OCI-LY7 (cell line): Measurements from ENCODE around the gene TARP. TPM values are rescaled to one million over a fixed set of nuclear protein-coding genes. Genes with fewer than 3 reads are reported as not detected.

ENCODE experiments used
- small RNA-seq: library from RNA; depleted of rRNA; stranded (forward); fragments of <200 nt; gene quantifications from one replicate; pipeline ENCODE3, GENCODE V24; 2014
- total RNA-seq, 2 experiments: library from RNA; depleted of rRNA in 1 of 2; stranded (reverse); fragments of >200 nt in 1 of 2; shearing (Covaris generic) in 1 of 2; gene quantifications; 2 replicates each; pipeline ENCODE4 v1.2.3, GENCODE V29; 2014 to 2022

TARP gene

Small RNAs within 50 kb of the gene (small RNA-seq; reads per million reads assigned to genes)
- gene TRGJ1, result not detected
- not detected for gene TRGJ2
- not detected for gene TRGJP
- not detected for gene TRGJP1
- gene TRGJP2, result not detected
- gene TRGVA, result not detected

Other genes with a start within 250 kb of the TARP start
- gene STARD3NL, start 95.4 kb downstream of the TARP start, total RNA-seq (2014; rRNA removed; shearing (Covaris generic)), result 16.3 and 17.6 TPM in 2 replicates
- 19.8 and 21.7 TPM in 2 replicates for gene STARD3NL, start 95.4 kb downstream of the TARP start, total RNA-seq (2022)